ENCODE measurements around the gene FILIP1.
"Not testable (repeated sequence)": the region's sequence is repeated elsewhere in the genome, so short reads cannot be mapped to it uniquely, and the experiment has no call there.

The FILIP1 gene

GRCh38 chr6:75467966-75468365 is 25.6 kb downstream of the FILIP1 start:
- no peak for DNase-seq

GRCh38 chr6:75467284-75467683 is 26.3 kb downstream of the FILIP1 start:
- in situ Hi-C loops (cut with HindIII; ENCODE audit: low pct_ligation_motif_present, low pct_unique_long_range_greater_than_20kb, low sequenced_read_pairs), result no loop called here

More at GRCh38 chr6:75467966-75468365, 25.6 kb downstream of the FILIP1 start:
- in situ Hi-C loops (cut with HindIII; ENCODE audit: low pct_ligation_motif_present, low pct_unique_long_range_greater_than_20kb, low sequenced_read_pairs), result no loop called here

GRCh38 chr6:75466636-75467035 is 27.0 kb downstream of the FILIP1 start:
- in situ Hi-C loops (cut with HindIII; ENCODE audit: low pct_ligation_motif_present, low pct_unique_long_range_greater_than_20kb, low sequenced_read_pairs), result no loop called here
- no peak for DNase-seq

More at GRCh38 chr6:75467284-75467683, 26.3 kb downstream of the FILIP1 start:
- DNase-seq, result no peak

GRCh38 chr6:75463908-75464307 is 29.7 kb downstream of the FILIP1 start:
- no peak for DNase-seq
- in situ Hi-C loops (cut with HindIII; ENCODE audit: low pct_ligation_motif_present, low pct_unique_long_range_greater_than_20kb, low sequenced_read_pairs), result no loop called here

GRCh38 chr6:75463061-75463460 is 30.5 kb downstream of the FILIP1 start:
- in situ Hi-C loops (cut with HindIII; ENCODE audit: low pct_ligation_motif_present, low pct_unique_long_range_greater_than_20kb, low sequenced_read_pairs), result no loop called here
- DNase-seq, result no peak

- in situ Hi-C loops (cut with HindIII; ENCODE audit: low pct_ligation_motif_present, low pct_unique_long_range_greater_than_20kb, low sequenced_read_pairs), result no loop called here
- no peak for DNase-seq
Observed at GRCh38 chr6:75460681-75461080, 32.9 kb downstream of the FILIP1 start.

- in situ Hi-C loops (cut with HindIII; ENCODE audit: low pct_ligation_motif_present, low pct_unique_long_range_greater_than_20kb, low sequenced_read_pairs), result no loop called here
- no peak for DNase-seq
Observed at GRCh38 chr6:75458895-75459294, 34.7 kb downstream of the FILIP1 start.

- in situ Hi-C loops (cut with HindIII; ENCODE audit: low pct_ligation_motif_present, low pct_unique_long_range_greater_than_20kb, low sequenced_read_pairs), result no loop called here
- DNase-seq, result no peak
Observed at GRCh38 chr6:75450903-75451302, 42.7 kb downstream of the FILIP1 start.

- DNase-seq, result no peak
- in situ Hi-C loops (cut with HindIII; ENCODE audit: low pct_ligation_motif_present, low pct_unique_long_range_greater_than_20kb, low sequenced_read_pairs), result no loop called here
Observed at GRCh38 chr6:75449630-75450206, 43.9 kb downstream of the FILIP1 start.

GRCh38 chr6:75446241-75446880 is 47.2 kb downstream of the FILIP1 start:
- in situ Hi-C loops (cut with HindIII; ENCODE audit: low pct_ligation_motif_present, low pct_unique_long_range_greater_than_20kb, low sequenced_read_pairs), result no loop called here
- no peak for DNase-seq

- in situ Hi-C loops (cut with HindIII; ENCODE audit: low pct_ligation_motif_present, low pct_unique_long_range_greater_than_20kb, low sequenced_read_pairs), result no loop called here
- DNase-seq, result no peak
Observed at GRCh38 chr6:75445738-75446137, 47.9 kb downstream of the FILIP1 start.

GRCh38 chr6:75444899-75445298 is 48.7 kb downstream of the FILIP1 start:
- in situ Hi-C loops (cut with HindIII; ENCODE audit: low pct_ligation_motif_present, low pct_unique_long_range_greater_than_20kb, low sequenced_read_pairs), result no loop called here

GRCh38 chr6:75441883-75442282 is 51.7 kb downstream of the FILIP1 start:
- DNase-seq; in situ Hi-C loops (cut with HindIII; ENCODE audit: low pct_ligation_motif_present, low pct_unique_long_range_greater_than_20kb, low sequenced_read_pairs): not testable (repeated sequence)

More at GRCh38 chr6:75444899-75445298, 48.7 kb downstream of the FILIP1 start:
- DNase-seq, result no peak

- in situ Hi-C loops (cut with HindIII; ENCODE audit: low pct_ligation_motif_present, low pct_unique_long_range_greater_than_20kb, low sequenced_read_pairs); DNase-seq: not testable (repeated sequence)
Observed at GRCh38 chr6:75441479-75441878, 52.1 kb downstream of the FILIP1 start.

- DNase-seq, result no peak
- in situ Hi-C loops (cut with HindIII; ENCODE audit: low pct_ligation_motif_present, low pct_unique_long_range_greater_than_20kb, low sequenced_read_pairs), result no loop called here
Observed at GRCh38 chr6:75438442-75439116, 55.0 kb downstream of the FILIP1 start.

- DNase-seq, result no peak
- in situ Hi-C loops (cut with HindIII; ENCODE audit: low pct_ligation_motif_present, low pct_unique_long_range_greater_than_20kb, low sequenced_read_pairs), result no loop called here
Observed at GRCh38 chr6:75438013-75438431, 55.6 kb downstream of the FILIP1 start.

GRCh38 chr6:75437421-75437891 is 56.1 kb downstream of the FILIP1 start:
- in situ Hi-C loops (cut with HindIII; ENCODE audit: low pct_ligation_motif_present, low pct_unique_long_range_greater_than_20kb, low sequenced_read_pairs), result no loop called here
- DNase-seq, result no peak

GRCh38 chr6:75436869-75437268 is 56.7 kb downstream of the FILIP1 start:
- in situ Hi-C loops (cut with HindIII; ENCODE audit: low pct_ligation_motif_present, low pct_unique_long_range_greater_than_20kb, low sequenced_read_pairs), result no loop called here
- no peak for DNase-seq

- in situ Hi-C loops (cut with HindIII; ENCODE audit: low pct_ligation_motif_present, low pct_unique_long_range_greater_than_20kb, low sequenced_read_pairs); DNase-seq: not testable (repeated sequence)
Observed at GRCh38 chr6:75432809-75433208, 60.8 kb downstream of the FILIP1 start.

- DNase-seq, result no peak
- in situ Hi-C loops (cut with HindIII; ENCODE audit: low pct_ligation_motif_present, low pct_unique_long_range_greater_than_20kb, low sequenced_read_pairs), result no loop called here
Observed at GRCh38 chr6:75431379-75431778, 62.2 kb downstream of the FILIP1 start.
